Amygdala (tissue), 56 donors: ENCODE data around the gene TMEM119.
"Not testable (repeated sequence)": the region's sequence is repeated elsewhere in the genome, so short reads cannot be mapped to it uniquely, and the experiment has no call there.

Experiments
- DNase-seq, 56 donors: peaks; one replicate each; lab custom pipeline; 2025; lab: John Stamatoyannopoulos, UW

Gene TMEM119

DNA sequence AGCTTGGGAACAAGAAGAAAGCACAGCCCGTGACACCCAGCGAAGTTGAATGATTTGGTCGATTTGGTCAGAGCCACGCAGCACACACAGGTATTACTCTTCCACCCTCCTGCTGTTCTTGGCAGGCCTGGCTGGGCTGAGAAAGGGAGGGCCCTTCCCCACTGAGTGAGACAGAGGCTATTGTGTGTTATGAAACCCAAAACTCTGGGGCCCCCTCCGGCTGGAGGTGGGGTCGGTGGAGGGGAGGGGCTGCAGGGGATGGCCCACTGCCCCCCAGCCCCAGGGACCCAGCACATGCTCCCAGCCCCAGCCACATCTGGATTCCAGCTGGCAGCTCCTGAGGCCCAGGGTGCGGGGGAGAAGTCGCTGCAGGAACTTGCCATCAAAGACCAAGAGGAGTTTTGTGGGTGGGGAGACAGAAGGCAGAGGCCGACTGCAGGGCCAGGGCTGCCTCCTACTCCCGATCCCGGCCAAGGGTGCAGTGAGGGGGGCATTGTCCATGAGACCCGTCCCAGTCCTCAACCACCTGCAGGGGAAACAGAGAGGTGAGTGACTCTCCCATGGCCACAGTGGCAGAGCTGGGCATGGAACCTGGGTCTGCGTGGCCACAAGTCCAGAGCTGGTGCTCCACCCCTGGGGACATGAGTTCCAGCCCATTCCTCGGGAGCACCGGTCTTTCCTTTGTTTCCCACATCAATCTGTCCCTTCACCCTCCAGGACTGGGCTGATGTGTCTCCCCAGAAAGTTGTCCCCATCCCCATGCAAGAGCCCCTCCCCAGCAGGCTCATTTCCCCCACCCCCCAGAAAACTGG is 8.7 kb downstream of the TMEM119 start:
- no peak for DNase-seq

DNA sequence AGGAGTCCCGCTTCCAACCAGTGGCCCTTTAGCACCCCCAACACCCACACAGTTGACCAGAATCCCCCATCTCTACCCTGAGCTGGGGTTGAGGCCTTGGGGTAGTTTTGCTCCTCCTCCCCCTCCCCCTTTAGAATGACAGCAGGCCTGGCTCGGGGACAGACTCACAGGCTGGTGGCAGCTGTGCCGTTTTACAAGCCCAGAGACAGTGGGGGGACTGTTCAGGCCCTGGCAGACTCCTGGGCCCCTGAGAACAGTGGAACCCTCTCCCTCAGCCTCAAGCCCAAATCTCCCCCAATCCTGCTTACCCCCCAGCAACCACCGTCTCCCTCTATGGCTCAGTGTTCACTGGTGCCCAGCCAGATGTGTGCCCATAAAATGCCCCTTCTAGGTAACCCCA is 10.1 kb downstream of the TMEM119 start:
- peak in 44 of 56 donors; percentile 10 to 78 (median 48) for DNase-seq

- DNase-seq = no peak
Measured at GRCh38 chr12:108586306-108586705, 11.6 kb downstream of the TMEM119 start.

DNA sequence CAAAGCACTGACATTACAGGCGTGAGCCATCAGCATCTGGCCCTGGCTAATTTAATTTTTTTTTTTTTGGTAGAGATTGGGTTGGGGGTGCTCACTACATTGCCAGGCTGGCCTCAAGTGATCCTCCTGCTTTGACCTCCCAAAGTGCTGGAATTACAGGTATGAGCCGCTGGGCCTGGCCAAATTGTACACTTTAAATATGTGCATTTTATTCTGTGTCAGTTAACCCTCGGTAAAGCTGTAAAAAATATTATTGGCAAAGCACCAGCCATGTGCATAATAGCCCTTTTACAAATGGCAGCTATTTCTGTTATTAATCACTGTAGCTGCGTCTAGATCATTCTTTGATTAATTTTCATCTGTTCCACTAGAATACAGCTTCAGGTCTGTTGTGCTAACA is 12.0 kb downstream of the TMEM119 start:
- no peak for DNase-seq

DNA sequence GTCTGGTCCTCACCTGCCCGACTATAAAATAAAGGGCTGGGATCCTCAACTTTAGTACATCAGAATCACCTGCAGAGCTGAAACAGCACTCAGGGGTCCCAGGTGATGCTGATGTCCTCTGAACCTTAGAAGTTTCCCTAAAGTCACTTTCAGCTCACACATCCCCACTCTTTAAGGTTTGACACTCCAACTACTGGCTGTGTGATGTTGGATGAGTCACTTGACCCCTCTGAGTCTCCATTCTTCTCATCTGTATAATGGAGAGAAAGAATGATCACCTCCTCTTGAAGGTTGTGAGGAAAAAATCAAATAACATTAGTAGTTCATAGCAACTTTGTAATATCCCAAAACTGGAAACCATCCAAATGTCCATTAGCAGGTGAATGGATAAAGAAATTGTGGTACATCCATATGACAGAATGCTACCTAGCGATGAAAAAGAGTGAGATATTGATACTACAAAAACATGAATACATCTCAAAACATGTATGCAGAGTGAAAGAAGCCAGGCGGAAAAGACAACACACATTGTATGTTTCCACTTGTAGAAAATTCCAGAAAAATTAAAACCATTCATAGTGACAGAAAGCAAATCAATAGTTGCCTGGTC is 13.3 kb downstream of the TMEM119 start:
- no peak for DNase-seq

GRCh38 chr12:108583991-108584390 is 13.9 kb downstream of the TMEM119 start:
- DNase-seq = no peak

- DNase-seq = no peak
Measured at GRCh38 chr12:108582978-108583770, 14.7 kb downstream of the TMEM119 start.

DNA sequence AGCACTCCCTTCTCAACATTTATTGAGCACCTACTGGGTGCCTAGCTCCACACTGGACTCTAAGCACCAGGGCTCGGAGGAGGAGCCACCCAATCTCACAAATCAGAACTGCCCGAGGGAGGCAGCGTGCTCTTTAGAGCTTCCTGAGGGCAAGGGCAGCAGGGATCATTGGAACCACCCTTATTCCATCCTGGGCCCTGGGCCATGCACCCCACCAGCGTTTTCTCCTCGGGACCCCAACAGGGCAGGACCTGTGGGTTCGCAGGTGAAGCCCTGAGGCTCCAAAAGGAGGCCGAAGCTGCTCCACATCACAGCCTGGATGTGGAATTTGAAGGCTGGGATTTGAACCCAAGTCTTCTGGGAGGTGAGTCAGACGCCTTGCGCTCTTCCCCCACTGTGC is 15.4 kb downstream of the TMEM119 start:
- no peak for DNase-seq

DNA sequence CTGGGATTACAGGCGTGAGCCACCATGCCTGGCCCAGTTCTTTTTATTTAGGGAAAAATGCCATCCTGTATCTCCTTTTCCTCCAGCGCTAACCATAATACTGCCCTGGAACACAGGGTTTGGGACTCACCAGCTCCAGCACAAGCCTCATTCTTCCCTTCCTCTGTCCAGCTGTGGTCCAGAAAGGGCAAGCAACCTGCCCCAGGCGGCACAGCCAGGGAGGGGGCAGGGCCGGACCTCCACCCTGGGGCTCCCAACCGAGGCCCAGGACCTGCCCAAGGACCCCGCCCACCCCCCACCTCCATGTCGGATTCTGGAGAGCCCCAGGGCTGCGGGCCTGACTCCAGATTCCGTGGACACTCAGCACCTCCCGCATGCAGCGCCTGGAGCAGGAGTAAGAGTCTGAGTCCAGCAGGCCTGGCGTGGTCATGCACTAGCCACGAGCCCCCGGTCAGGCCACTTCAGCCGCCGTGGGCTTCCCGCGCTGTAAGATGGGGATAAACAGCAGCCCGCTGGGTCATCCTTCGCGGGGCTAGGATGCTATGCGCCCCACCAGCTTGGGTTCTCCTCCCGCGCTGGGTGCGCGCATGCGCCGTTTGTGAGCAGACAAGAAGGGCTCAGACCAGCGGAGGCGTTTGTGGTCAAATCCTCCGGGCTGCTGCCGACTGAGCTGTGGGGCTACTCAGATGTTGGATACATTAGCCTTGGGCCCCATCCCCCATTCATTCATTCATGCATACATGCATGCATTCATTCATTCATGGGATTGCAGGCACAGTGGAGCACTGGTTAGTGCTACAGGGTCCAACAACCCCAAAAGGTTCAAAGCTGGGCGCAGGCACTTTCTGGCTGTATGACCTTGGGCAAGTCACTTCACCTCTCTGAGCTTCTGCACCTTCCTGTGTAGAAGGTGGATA is 16.3 kb downstream of the TMEM119 start:
- DNase-seq = no peak

- no peak for DNase-seq
Measured at GRCh38 chr12:108580531-108580930, 17.4 kb downstream of the TMEM119 start.

- no peak for DNase-seq
Measured at GRCh38 chr12:108578813-108579212, 19.1 kb downstream of the TMEM119 start.

- no peak for DNase-seq
Measured at GRCh38 chr12:108578264-108578663, 19.6 kb downstream of the TMEM119 start.

DNA sequence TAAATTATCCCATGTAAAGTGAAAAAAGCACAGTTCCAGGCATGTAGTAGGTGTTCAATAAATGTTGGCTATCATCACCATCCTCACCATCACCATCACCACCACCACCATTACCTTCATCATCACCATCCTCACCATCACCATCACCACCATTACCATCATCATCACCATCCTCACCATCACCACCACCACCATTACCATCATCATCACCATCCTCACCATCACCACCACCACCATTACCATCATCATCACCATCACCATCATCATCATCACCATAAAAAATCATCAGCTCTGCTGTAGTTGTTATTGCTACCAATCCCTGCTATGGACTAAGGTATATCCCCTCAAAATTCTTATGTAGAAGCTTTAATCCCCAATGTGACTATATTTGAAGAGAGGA is 20.4 kb downstream of the TMEM119 start:
- DNase-seq = no peak

GRCh38 chr12:108576660-108577234 is 21.1 kb downstream of the TMEM119 start:
- DNase-seq = no peak

GRCh38 chr12:108575199-108575912 is 22.5 kb downstream of the TMEM119 start:
- no peak for DNase-seq

DNA sequence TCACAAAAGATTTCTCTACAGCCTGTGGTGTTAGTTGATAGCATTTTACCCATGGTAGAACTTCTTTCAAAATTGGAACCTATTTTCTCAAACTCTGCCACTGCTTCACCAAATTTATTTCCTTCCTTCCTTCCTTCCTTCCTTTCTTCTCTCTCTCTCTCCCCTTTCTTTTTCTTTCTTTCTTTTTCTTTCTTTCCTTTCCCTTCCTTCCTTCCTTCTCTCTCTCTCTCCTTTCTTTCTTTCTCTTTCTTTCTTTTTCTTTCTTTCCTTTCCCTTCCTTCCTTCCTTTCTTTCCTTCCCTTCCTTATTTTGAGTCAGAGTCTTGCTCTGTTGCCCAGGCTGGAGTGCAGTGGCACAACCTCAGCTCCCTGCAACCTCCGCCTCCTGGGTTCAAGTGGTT is 23.6 kb downstream of the TMEM119 start:
- DNase-seq = not testable (repeated sequence)

DNA sequence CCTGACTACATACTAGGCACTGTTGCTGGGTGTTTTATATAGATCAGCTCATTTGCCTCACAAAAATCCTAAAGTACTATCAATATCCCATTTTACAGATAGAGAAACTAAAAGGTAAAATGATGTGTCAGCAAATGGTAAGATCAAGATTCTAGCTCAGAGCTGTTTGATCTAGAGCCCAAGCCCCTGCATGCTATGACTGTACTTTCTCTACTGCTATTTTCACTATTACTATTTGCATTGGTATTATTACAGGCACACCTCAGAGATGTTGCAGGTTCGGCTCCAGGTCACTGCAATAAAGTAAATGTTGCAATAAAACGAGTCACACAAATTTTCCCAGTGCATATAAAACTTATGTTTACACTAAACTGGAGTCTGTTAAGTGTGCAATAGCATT is 24.6 kb downstream of the TMEM119 start:
- no peak for DNase-seq

- no peak for DNase-seq
Measured at GRCh38 chr12:108572166-108572790, 25.6 kb downstream of the TMEM119 start.
